Activated naive CD4-positive, alpha-beta T cell (primary cell): ENCODE data around the gene HEXIM1.

Source experiments
- DNase-seq, 4 experiments: peaks; one replicate each; lab custom pipeline; 2025; lab: John Stamatoyannopoulos, UW

HEXIM1 gene

GRCh38 chr17:45146890-45147580 lies 1.2 kb upstream of the HEXIM1 start:
- peak in 2 of 4 experiments; percentile 78 for DNase-seq

GRCh38 chr17:45147581-45148182 lies 593 bp upstream of the HEXIM1 start:
- peak; percentile 50 to 78 (median 72) for DNase-seq

GRCh38 chr17:45149037-45149668 lies 878 bp downstream of the HEXIM1 start:
- peak; percentile 29 to 64 (median 40) for DNase-seq

GRCh38 chr17:45149669-45150664 lies 1.7 kb downstream of the HEXIM1 start:
- DNase-seq: peak in 1 of 4 experiments; percentile 28

- DNase-seq: no peak
These were observed 2.9 kb downstream of the HEXIM1 start for GRCh38 chr17:45150911-45151809.

GRCh38 chr17:45155029-45155428 lies 6.8 kb downstream of the HEXIM1 start:
- no peak for DNase-seq

DNA sequence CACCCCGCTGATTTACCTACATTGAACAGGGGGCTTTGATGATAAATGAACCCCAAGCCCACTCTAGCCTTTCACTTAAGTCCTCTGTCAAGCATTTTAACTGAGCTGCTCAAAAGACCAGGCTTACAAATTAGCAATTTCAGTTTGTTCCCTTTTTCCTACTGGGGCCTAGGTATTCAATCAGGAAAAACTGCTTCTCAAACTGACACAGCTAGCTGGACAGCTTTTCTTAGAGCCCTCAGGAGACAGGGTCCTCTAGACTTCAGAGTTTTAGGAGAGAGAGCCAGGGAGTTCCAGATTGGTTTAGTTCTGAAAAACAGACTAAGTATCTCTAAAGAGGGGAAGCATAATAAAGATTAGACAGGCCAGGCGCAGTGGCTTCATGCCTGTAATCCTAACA lies 7.2 kb downstream of the HEXIM1 start:
- no peak for DNase-seq

GRCh38 chr17:45156242-45156641 lies 8.0 kb downstream of the HEXIM1 start:
- DNase-seq: no peak

DNA sequence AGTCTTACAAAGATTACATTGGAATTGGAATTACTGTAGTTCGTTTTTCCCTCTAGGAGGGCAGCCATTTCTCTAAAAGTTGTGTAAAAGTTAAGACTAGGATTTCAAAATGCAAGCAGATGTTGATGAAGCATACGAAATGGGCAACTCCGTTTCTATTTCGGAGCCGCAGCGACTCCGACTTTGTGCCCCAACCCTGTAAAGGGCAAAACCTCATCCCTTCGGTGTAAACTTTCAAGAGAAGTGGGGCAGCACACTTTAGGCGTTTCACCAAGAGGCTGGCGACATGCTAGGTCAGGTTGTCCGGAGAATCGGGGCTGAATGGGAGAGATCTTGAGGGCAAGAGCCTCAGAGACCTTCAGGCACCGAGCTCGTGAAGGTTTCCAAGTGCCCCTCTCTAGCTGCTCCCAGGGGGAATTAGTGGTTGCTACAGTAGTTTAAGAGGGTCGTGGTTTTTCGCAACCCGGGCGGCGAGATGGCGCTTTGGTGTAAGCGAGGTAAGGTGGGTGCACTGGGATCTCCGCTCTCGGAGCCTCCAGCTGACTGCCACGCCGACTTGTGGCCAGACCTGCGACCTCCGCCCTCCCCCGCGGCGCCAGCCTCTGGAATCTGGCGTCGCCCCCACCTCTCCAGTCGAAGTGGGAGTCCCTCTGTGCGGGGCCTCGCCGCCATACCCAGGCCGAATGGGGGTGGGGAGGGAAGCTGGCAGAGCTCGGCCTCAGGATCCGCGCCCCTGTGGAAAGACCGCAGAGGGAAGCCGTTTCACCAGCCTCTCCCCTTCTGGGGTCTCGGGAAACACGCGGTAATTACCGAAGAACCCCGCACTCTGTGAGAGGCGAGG lies 12.4 kb downstream of the HEXIM1 start:
- peak; percentile 43 to 76 (median 63) for DNase-seq

- DNase-seq: peak; percentile 91 to 100 (median 97)
These were observed 13.2 kb downstream of the HEXIM1 start, which contains the start of gene HEXIM2 for GRCh38 chr17:45161288-45162024. Gene HEXIM2, plus strand, starts transcription at chr17:45161875. Its CDS starts 919 bp downstream, at chr17:45162794.

- no peak for DNase-seq
These were observed 13.9 kb downstream of the HEXIM1 start for GRCh38 chr17:45162025-45162687.

- DNase-seq: no peak
These were observed 16.5 kb downstream of the HEXIM1 start for GRCh38 chr17:45164734-45165269.

GRCh38 chr17:45168991-45169752 lies 20.9 kb downstream of the HEXIM1 start:
- DNase-seq: no peak

DNA sequence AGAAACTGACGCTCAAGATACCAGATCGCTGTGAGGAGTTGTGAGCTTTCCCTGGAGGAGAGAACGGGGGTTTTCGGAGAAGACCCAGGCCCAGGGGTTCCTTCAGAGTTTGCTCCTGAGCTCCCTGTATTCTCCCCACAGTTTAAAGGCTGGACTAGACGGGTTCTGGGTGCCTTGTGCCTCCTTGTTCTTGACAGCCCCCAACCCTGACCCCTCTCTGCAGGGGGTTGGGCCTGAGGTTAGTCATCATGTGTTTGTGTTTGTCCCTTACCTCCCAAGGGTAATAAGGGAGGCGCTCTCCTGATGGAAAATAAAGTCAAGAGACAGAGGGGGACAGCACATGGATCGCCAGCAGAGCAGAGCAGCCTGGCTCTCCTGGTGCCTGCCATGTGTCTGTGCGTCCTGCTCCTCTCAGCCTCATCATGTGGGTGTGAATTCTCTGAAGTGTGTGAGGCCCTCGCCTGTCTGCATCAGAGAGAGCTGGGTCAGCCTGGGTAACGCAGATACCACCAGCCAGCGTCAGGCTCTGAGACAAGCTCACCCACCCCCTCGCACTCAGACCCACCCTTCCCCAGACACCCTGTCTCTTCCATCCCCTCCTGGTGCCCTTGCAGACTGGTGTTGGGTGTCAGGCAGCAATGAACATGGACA lies 22.1 kb downstream of the HEXIM1 start:
- no peak for DNase-seq

DNA sequence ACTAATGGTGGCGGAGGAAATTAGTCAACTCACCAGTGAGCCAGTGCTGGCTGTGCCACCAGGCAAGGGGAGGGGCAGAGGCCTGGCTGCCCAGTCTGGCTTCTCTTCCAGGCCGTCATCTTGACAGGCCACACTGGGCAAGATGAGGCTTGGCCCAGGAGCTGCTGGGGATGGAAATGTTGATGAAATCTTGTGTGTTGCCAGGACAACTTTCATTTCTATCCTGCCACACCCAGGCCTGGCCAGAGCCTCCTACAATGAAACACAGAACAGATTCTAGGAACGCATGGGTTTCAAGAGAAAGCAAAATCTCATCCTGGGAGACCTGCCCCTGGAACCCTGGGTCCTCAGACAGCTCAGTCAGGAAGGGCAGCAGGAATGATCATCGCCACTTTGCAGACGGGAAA lies 22.7 kb downstream of the HEXIM1 start:
- DNase-seq: no peak

DNA sequence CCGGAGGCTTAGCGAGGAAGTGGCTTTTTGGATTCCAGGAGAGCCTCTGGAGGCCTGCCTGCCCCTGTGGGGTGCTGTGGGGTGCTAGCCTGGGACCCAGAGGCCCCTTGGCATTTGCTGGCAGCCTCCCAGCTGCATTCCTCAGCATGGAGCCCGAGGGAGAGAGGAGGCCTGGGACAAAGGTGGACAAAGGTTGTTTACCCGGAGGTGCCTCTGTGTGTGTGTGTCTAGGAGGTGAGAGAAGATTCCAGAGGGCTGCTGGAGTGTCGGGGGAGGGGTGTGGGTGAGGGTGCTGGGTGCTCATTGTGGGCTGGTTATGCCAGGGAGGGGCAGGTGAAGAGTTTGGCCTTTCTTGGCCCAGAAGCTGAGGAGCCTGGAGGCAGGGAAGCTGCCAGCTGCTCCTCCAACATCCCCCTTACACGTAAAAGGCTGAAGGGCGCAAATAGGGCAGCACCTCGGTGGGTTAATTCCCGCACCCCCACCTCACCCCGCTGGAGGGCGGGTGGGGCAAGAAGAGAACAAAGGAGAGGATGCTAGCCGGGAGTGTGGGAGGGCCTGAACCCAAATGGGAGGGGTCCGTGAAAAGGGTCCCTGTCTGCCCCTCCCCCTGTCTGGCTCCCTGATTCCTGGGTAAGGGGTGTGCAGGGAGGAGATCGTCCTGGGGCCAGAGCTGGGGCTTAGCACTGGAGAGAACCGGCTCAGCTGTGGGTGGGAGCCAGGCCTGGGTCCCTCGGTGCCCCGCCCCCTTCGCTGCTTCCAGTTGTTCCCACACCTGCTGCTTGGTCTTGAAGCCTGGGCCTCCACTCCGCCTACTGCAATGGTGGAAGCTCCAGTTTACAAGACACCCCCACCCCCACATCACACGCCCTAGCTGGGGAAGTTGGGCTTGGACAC lies 23.3 kb downstream of the HEXIM1 start:
- DNase-seq: no peak
